Colon (tissue), 2 donors: ENCODE data around the gene WWOX.
"Not testable (repeated sequence)": the region's sequence is repeated elsewhere in the genome, so short reads cannot be mapped to it uniquely, and the experiment has no call there.

Source experiments
- FAIRE-seq: peaks from 2 replicates; lab custom pipeline; 2012; peaks lifted over from hg19 to GRCh38; lab: Jason Lieb, UNC
- donor health status: control.
- donor health status: control.

The WWOX gene

GRCh38 chr16:78584213-78584860, 484.9 kb downstream of the WWOX start:
- FAIRE-seq: no peak

DNA sequence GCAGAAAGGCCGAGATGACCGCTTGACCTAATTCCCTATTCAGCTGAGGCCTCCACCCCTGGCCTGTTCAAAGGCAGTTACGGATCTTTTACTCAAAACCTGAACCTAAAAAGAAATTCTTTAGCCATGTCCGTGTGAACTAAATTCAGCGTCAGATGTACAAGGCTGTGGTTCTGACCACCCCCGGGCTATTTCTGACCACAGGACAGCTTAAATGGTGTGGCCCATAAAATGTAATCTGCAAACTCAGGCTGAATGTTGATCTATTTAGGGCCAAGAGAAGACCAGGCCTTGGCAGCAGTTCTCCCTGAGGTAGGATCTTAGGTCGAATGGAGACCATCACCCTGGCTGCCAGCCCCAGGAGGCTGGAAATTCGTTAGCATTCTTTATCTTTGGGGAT, 485.5 kb downstream of the WWOX start:
- FAIRE-seq: no peak

DNA sequence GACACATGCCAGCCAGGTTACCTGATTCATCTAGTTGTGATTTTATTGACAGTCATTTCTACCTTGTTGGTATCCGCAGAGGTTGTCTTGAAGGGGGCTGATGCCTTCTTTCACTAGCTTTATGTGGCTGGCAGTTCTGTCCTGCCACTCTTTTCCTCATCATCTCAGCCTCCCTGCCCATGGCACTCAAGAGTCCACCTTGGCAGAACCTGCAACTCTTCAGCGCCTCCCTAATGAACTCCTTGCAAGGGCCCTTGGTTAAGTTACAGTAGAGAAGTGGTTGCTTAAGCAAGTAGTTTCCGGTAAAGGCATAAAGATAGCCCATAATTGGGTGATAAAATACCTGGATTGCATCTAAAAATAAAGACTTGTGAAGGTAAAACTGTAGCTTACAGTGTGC, 489.9 kb downstream of the WWOX start:
- no peak for FAIRE-seq

DNA sequence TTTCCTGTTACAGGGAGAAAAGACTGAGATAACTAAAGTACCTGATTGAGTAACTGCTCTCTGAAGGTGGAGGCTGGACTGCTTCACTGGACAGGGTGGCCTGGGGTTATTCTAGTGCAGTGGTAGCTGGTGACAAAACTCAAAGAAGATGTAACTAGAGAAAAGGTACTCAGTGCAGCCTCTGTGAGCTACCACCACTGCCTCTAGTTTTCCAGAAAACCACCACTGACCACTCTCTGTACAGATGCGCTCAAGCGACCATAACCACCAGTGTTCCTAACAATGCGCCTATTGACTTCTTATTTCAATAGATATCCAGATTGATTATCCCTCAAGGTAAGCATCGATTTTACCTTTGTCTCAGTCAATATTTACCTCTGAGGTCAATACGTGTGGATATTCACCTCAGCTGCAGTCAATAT, 492.2 kb downstream of the WWOX start:
- no peak for FAIRE-seq

DNA sequence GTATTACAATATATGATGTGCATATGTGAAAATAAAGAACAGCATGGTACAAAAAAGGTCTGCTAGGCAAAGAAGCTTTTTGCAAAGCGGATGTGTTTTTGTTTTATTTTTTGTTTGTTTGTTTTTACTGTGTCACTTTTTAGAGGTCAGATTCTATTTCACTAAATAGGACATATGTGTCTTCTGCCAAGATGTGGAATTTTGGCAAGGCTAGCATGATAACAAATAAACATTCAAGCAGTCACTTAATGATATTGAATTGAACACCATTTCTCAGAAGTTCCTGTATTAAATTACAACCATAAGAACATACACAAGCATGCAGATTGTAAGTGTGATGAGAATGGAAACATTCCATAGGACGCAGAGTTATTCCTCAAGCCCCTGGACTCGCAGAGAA, 492.7 kb downstream of the WWOX start:
- no peak for FAIRE-seq

DNA sequence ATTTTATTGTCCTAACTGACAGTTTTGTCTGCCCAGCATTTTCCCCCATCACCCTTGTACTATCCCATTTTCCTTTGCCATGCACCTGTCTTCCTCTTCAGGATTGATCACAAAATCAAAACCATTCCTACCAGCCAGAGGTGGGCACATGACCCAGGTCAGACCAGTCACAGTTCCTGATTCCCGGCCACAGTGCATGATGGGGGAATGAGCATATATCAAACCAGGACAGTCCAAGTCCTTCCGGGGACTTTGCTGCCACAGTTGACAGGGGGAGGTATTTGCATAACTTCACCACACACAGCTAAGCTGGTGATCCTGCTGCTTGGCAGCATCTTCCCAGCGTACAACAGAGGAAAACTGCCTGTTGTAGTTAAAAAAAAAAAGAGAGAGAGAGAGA, 493.9 kb downstream of the WWOX start:
- no peak for FAIRE-seq

GRCh38 chr16:78594191-78594590, 494.7 kb downstream of the WWOX start:
- no peak for FAIRE-seq

DNA sequence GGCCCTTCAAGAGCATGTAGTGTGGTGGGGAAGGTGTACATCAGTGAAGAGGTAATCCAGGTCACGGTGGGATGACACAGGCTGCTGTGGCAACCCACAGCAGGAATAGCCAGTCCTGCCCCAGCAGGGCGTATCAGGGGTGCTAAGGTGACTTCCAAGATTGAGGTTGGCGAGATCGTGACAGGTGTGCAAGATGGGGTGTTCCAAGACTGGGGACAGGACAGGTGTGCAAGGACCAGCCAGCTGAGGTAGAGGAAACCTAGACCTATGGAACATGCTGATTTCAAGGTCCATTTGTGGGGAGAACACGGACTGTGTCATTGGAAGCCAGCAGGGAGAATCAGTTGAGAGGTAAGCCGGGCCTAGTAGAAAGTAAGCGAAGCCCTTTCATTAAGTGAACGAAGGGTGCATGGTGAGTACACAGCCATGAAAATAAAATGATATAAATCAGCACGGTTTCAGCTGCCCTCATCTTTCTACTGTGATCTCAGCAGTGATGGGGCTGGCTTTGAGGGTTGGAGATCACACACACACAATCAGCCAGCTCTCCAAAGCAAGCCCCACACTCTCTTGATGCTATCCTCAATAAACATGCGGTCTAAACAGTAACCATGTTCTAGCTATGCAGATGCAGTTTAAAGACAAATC, 497.0 kb downstream of the WWOX start:
- no peak for FAIRE-seq

- no peak for FAIRE-seq
These were observed 497.6 kb downstream of the WWOX start for GRCh38 chr16:78596996-78597422.

DNA sequence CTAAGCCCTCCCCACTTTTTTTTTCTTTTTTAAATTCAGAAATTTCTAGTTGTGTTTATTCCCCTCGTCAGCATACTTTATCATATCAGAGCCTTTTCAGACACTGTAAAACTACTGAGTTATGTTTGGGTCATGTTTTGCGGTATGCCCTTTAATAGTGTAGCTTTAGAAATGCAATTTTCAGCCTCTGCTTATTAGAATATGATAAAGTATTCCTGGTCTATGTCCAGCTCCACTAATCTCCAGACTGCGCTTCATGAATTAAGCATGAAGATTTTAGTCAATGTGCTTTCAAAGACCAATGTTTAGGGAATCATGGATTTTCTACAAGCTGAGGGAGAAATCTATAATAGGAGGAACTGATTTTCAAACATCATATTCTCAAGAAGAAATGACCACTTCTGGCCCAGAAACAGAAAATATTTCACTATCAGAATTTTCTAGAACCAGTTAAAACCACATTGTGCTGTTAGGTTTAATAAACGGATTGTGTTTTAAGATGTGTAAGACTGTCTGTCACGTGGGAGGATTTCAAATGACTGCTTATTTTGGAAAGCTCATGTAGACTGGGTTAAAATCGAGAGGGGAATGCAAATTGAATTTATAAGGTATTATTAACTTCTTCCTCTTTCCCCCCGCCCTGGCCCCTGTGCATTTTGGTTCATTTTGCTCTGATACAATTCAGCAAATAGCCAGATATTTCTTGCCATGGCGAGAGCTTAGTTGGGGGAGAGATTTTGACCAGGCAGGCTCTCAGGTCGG, 498.5 kb downstream of the WWOX start:
- FAIRE-seq: no peak

- no peak for FAIRE-seq
These were observed 499.8 kb downstream of the WWOX start for GRCh38 chr16:78599271-78599670.

DNA sequence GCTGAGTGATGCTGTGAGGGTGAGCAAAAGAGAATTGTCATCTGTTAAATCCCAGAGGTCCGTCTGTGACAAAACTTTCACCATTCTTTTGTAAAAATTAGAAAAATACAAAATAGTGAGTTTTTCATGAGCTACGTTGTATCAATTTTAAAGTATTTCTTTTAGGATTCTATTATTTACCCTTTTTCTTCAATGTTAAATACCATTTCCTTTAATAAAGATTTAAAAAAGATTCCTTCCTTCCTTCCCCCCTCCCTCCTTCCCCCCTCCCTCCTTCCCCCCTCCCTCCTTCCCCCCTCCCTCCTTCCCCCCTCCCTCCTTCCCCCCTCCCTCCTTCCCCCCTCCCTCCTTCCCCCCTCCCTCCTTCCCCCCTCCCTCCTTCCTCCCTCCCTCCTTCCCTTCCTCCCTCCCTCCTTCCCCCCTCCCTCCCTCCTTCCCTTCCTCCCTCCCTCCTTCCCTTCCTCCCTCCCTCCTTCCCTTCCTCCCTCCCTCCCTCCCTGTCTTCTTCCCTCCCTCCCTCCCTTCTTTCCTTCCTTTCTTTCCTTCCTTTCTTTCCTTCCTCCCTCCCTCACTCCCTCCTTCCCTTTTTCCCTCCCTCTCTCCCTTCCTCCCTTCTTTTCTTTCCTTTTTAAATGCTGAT, 505.1 kb downstream of the WWOX start:
- FAIRE-seq: not testable (repeated sequence)

- no peak for FAIRE-seq
These were observed 506.2 kb downstream of the WWOX start for GRCh38 chr16:78605548-78606101.

DNA sequence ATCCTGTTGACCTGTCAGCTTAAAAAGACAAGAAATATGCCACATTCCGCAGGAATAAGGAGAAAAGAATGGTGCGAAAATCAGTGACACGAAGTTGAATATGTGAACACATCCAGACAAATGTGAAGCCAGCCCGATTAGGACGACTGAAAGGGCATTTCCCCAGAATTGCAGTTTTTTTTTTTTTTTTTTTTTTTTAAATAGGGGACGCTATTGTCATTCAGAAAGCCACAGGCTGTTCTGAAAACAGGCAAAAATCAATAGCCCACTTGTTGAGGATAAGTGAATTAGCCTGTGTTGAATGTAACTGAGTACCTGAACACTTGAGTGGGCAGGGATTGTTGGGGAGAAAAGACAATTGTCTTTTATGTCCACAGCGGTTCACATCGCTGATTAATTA, 507.1 kb downstream of the WWOX start:
- FAIRE-seq: no peak

DNA sequence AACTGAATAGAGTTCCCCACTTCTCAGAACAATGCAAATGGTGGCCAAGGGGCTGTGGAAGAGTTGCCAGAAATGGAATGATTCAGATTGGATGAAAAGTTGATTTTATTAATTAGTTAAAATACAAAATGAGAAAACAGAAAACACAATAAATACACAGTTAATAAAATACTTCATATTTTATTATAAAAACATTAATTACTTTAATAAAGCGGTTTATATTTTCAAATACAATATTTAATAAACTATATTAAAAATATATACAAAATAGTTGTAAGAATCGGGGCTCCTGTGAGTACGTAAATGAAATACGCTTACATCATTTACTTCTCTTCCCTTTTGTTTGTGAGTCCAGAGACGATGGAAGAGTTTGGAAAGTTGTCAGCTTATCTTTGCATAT, 507.6 kb downstream of the WWOX start:
- FAIRE-seq: peak; percentile 45

DNA sequence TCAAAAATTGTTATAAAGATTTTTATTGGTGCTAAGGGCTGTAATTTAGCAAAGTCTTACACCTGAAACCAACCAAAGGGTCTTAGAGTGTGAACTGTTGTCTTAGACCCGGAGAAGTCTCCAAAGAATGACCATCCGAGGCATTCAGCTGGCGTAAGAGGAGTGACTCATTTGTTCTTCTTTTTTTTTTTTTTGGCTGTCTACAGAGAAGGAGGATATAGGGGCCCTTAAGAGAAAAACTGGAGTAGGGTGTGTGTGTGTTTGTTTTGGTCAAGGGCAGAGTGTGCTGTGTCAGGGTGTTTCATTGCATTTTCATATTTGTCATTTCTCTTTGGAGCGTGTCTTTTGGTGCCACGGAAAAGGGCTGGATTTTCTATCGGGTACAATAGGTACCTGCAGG, 508.0 kb downstream of the WWOX start:
- no peak for FAIRE-seq

DNA sequence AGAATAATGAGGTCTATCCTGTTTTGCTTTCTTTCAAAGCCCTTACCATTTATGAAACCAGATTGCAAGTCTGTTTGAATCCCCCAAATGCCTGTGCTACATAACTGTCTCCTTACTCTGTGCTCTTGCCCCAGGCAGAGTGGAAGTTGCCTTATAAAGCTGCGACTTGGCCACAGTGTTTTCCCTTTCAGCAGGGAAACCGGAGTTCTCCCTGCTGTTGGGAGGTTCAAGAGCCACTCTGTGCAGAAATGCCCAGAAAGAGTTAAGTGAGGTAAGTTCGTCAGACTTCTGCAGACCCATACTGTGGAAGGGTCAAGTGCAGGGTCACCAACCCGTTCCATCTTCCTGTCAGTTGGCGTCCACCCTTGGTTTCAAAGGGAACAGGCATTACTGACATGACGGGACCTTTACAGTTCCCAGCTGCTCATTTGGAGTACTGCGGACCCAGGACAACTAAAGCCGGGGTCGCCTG, 508.9 kb downstream of the WWOX start:
- no peak for FAIRE-seq

GRCh38 chr16:78609402-78610274, 510.2 kb downstream of the WWOX start:
- FAIRE-seq: no peak

DNA sequence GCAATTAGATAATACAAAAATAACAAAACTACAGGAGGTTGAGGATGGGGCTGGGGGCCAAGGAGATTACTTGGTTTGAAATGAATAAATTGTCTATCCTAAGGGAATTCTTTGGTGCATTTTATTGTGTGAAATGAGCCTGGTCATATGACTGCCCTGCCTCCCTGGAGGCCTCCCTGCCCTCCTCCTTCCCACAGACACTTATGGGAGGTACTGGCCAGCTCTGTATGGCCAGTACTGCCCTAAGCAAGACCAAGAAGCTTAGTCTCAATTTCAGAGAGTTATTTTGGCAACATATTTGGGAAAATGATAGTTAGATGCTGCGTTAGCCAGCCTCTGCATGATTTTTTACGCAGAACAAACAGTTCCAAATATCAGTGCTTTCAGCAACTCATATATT, 511.9 kb downstream of the WWOX start:
- no peak for FAIRE-seq

DNA sequence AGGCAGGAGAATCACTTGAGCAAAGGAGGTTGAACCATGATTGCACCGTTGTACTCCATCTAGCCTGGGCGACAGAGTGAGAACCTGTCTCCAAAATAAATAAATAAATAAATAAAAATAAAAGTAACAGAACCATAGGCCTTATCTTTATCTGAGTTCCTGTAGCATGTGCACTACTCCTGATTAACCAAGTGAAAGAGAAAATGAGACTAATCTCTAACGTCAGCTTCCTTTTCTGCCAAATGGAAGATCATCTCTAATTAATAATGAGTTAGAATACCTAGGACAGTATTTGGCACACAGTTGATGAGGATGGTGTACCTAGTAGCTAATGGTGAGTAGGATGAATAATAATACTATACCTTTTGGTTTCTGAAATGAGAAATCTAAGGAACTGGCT, 520.4 kb downstream of the WWOX start:
- no peak for FAIRE-seq

GRCh38 chr16:78620291-78620690, 520.8 kb downstream of the WWOX start:
- no peak for FAIRE-seq
